ENCODE measurements around the gene ADORA1. TPM values are rescaled to one million over a fixed set of nuclear protein-coding genes. Genes with fewer than 3 reads are reported as not detected.

Gene ADORA1
- total RNA-seq, 2 experiments from 2014 or later, result not detected

DNA sequence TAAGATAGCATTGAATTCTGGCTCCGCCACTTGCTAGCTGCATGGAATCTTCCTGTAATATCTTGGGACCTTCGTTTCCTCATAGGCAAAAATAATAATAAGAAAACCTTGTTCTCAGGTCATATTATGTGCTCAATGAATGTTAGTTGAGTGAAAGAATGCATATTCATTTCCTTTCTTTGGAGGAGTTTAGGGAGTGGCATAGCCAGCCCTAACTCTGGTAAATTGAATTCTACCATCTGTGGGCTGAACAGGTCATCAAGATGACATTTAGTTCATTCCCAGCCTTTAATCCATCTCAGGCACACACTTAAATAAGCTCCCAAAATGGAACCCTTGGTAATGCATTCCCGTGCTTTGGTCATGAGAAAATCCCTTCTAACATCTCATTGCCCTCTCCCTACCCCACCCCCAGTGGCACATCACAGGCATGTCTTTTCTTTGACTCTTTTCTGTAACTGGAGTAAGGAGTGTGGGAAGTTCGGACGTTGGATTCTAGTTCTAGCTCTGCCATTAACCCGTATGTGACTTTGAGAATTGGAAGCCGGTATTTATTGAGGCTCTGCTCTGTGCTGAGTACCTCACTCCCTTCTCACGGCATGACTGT, 28.5 kb upstream of the ADORA1 start:
- Mint-ChIP-seq H3K9me3 (ENCODE audit: low read depth) (peaks cover 11% of the 10 kb centered on the region), H3K27ac (no peak overlapping the region), H3K4me3 (no peak overlapping the region), H3K27me3 (peaks cover 24% of the 10 kb centered on the region), H3K36me3 (peaks cover 1% of the 10 kb centered on the region), H3K4me1 (no peaks in the 10 kb centered on the region)
- DNase-seq, result no peak
- CTCF ChIA-PET, result no interaction called here
- no peak for ATAC-seq

DNA sequence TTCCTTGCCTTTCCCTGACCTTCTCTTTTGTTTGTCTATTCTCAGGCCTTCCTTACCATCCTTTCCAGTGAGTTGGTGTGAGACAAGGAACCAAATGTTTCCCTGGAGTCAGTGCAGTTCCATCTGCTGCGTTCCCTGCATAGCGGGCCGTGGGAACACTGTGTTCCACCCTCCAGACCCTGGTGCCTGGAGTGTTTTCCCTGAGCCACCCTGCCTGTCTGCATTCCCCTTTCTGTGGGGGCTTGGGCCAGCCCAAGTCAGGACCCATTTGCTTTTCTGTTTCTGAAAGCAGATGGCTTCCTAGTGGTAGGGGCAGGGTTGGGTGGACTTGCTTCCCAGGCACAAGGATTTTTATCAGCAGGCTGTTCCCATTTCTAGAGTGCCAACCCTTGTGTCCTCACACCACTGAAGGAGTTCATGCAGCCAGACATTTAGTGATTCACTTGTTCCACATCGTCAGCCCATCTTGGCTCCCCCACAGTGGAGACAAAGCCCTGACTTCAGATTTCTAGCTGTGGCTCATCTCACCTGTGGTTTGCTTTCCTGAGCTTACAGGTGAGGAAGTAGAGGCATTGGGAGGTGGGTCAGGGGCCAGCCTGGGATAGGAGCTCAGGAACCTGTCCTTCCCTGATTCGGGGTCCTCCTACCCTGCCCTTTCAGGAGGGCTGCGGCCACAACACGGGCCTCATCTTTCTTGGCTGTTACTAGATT, 27.6 kb upstream of the ADORA1 start:
- CTCF ChIA-PET, result no interaction called here
- DNase-seq (no peak), ATAC-seq (no peak)
- Mint-ChIP-seq H3K4me1 (no peaks in the 10 kb centered on the region), H3K27ac (no peak overlapping the region), H3K9me3 (ENCODE audit: low read depth) (peaks cover 7% of the 10 kb centered on the region), H3K4me3 (no peak overlapping the region), H3K27me3 (peaks cover 21% of the 10 kb centered on the region), H3K36me3 (peaks cover under 1% of the 10 kb centered on the region)

DNA sequence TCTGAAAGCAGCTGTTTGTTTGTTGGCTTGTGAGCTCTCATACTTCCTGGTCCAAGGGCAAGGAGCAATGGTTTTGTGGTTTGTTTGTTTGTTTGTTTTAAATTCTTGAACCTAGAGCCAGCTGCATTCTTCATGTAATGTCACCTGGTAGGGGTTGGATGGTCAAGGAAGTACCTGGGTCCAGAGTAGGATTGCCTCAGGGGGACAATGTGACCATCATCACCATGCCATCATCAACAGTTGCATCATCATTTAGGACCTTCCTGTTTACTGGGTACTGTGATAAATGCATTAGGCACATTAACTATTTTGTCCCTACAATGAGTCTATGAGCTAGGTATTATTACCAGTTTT, 27.0 kb upstream of the ADORA1 start:
- no peaks in the 10 kb centered on the region for H3K36me3 Mint-ChIP-seq
- no peak overlapping the region for H3K4me3 Mint-ChIP-seq
- DNase-seq (no peak), ATAC-seq (no peak)
- H3K9me3 Mint-ChIP-seq (ENCODE audit: low read depth), result peaks cover 3% of the 10 kb centered on the region
- H3K4me1 Mint-ChIP-seq, result no peaks in the 10 kb centered on the region
- H3K27ac Mint-ChIP-seq, result no peak overlapping the region
- CTCF ChIA-PET, result no interaction called here
- peaks cover 21% of the 10 kb centered on the region for H3K27me3 Mint-ChIP-seq

DNA sequence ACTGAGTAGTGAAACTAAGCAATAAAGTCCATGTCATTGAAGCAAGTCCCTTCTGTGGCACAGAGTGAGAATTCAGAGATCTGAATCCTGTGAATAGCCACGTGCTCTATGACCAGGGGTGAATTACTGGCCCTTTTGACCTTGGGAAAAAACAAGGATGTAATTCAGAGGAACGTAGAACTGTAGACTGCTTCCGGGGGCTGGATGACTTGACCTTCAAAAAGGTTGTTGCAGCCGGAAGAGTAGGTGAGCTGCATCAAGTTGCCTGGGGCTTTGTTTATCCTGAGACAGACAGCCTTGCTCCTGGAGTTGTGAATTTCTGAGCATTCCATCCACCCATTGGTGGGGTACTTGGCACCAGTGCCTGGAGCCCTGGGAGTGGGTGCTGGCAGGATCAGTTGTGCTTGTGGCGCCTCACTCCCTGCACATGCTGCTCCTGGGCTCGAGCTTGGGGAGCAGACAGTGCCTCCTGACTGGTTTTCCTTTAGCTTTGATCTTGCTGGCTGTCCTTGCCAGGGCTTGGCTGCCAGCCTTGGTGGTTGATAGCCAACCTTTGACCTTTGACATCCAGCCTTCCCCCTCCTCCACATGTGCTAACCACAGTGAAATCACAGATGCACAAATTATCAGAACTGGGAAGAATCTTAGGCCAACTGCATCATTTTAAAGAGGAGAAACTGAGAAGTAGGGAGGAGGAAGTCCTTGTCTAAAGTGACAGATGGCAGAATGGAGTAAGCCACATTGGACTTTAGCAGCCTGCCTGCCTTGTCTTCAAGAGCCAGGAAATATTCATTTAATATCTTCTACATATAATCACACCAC, 25.5 kb upstream of the ADORA1 start:
- ATAC-seq (no peak), DNase-seq (peak; percentile 9)
- CTCF ChIA-PET, result no interaction called here
- no peak overlapping the region for H3K4me3 Mint-ChIP-seq
- H3K9me3 Mint-ChIP-seq (ENCODE audit: low read depth), result no peaks in the 10 kb centered on the region
- H3K27ac Mint-ChIP-seq, result no peak overlapping the region
- peaks cover 18% of the 10 kb centered on the region for H3K27me3 Mint-ChIP-seq
- H3K4me1 Mint-ChIP-seq, result no peaks in the 10 kb centered on the region
- H3K36me3 Mint-ChIP-seq, result no peaks in the 10 kb centered on the region

DNA sequence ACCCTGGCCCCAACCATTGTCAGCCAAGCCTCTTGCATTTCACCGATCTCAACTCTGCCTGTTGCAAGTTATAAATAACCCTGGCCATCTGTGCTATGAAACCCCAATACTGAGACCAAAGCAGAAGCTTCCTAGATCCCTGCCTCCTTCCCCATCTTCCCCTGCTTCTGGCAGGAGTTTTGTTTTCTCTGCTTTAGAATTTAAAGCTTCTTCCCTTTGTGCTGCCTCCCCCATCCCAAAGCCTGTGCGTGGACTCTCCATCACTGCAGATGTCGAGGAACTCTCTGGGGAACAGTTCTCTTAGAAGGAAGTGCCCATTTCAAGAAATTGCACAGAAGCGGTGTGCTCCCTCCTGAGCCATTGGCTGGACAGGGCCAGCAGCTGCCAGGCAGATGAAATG, 24.3 kb upstream of the ADORA1 start:
- Mint-ChIP-seq H3K27me3 (peaks cover 25% of the 10 kb centered on the region), H3K9me3 (ENCODE audit: low read depth) (no peaks in the 10 kb centered on the region), H3K27ac (no peak overlapping the region), H3K36me3 (no peaks in the 10 kb centered on the region), H3K4me3 (no peak overlapping the region), H3K4me1 (no peaks in the 10 kb centered on the region)
- ATAC-seq, result no peak
- CTCF ChIA-PET, result interaction anchor here (0.8 kb wide), 1 partner anchor 15 kb away, joined by 3 read pairs; no protein-coding TSS in a partner anchor
- peak; percentile 15 for DNase-seq

DNA sequence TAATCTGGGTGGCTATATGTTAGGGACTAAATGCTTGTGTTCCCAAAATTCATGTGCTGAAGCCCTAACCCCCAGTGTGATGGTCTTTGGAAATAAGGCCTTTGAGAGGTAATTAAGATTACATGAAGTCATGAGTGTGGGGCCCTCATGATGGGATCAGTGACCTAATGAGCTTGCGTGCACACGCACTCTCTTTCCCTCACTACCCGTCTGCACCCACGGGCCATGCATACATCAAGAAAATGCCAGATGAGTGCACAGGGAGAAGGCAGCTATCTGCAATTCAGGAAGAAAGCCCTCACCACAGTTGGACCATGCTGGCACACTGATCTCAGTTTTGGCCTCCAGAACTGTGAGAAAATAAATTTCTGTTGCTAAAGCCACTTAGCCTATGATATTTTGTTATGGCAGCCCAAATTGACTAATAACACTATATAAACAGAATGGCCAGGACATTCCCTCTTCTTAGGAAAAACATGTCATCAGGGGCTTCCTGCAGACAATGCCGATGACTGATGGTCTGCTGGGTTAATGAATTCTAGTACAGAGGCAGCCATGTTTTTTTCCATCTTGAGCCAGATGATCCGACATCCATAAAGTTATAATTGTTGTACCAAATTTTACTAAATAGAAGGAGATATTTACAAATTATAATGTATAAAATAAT, 23.6 kb upstream of the ADORA1 start:
- ATAC-seq (no peak), DNase-seq (peak; percentile 28)
- H3K9me3 Mint-ChIP-seq (ENCODE audit: low read depth), result no peaks in the 10 kb centered on the region
- H3K36me3 Mint-ChIP-seq, result no peaks in the 10 kb centered on the region
- H3K4me3 Mint-ChIP-seq, result no peak overlapping the region
- CTCF ChIA-PET, result interaction anchor here (0.7 kb wide), 1 partner anchor 68 kb away, joined by 3 read pairs; no protein-coding TSS in a partner anchor
- no peaks in the 10 kb centered on the region for H3K4me1 Mint-ChIP-seq
- H3K27ac Mint-ChIP-seq, result no peak overlapping the region
- H3K27me3 Mint-ChIP-seq, result peaks cover 31% of the 10 kb centered on the region

DNA sequence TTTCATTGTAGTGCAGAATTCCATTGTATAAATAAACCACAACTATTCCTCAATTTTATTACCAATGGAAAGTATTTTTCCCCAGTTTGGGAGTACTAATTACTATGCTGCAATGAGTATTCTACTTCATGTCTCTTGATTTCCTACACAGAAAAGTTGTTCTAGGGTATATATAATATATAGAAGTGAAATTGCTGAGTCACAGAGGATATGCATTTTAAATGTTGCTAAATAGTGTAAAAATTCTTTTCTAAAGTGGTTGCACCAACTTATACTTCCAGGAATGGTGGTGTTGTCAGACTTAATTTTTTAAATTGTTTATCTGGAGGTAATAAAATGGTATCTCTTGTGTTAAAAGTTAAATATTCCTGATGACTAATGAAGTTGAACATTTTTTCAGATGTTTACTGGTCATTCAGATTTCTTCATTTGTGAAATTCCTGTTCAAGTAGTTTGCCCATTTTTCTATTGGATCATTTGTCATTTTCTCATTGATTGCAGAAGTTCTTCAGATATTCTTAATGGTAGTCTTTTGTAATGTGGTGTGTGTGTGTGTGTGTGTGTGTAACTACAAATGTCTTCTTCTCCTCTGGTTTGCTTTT, 22.6 kb upstream of the ADORA1 start:
- Mint-ChIP-seq H3K4me3 (no peak overlapping the region), H3K36me3 (no peaks in the 10 kb centered on the region), H3K9me3 (ENCODE audit: low read depth) (no peaks in the 10 kb centered on the region), H3K27me3 (peaks cover 40% of the 10 kb centered on the region), H3K4me1 (no peaks in the 10 kb centered on the region), H3K27ac (no peak overlapping the region)
- ATAC-seq (no peak), DNase-seq (no peak)
- CTCF ChIA-PET, result no interaction called here

DNA sequence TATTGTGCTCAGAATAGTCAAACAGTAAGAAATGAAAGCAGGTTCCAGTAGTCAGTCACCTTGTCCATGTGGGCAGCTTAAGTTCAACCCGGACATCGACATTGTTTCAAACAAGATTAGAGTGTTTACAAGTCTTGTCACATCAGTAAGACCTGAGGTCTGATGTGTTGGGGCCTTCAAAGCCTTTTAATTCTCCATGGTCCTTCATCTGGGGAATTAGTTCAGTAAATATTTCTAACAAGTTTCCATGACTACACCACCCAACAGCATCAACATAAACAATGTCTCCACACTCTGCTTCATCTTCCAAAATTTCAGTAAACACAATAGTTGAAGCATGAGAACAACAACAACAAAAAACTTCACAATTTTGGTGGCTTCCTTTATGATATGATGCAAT, 15.1 kb upstream of the ADORA1 start:
- H3K27me3 Mint-ChIP-seq, result peaks cover 51% of the 10 kb centered on the region
- CTCF ChIA-PET, result no interaction called here
- no peak for ATAC-seq
- no peaks in the 10 kb centered on the region for H3K4me1 Mint-ChIP-seq
- H3K36me3 Mint-ChIP-seq, result no peaks in the 10 kb centered on the region
- DNase-seq, result peak; percentile 31
- no peak overlapping the region for H3K27ac Mint-ChIP-seq
- no peaks in the 10 kb centered on the region for H3K9me3 Mint-ChIP-seq (ENCODE audit: low read depth)
- no peak overlapping the region for H3K4me3 Mint-ChIP-seq

DNA sequence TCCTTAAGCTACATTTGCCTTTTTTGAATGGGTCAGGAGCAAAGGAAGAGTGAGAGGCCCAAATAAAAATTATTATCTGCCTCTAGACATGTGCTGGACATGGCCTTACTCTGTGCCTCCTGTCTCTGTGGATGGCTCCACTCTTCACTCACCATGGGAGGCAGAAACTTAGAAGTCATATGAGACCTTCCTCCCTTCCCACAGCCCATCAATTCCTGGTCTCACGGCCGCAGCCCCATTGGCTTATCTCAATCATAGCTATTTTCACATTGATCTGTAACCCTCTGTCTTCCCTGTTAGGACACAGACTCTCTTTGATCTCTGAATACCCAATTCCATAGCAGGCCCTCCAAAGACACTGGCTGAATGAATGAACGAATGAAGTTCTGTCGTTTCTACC, 14.2 kb upstream of the ADORA1 start:
- Mint-ChIP-seq H3K9me3 (ENCODE audit: low read depth) (no peaks in the 10 kb centered on the region), H3K4me1 (no peaks in the 10 kb centered on the region), H3K36me3 (no peaks in the 10 kb centered on the region), H3K27ac (no peak overlapping the region), H3K27me3 (peaks cover 52% of the 10 kb centered on the region), H3K4me3 (no peak overlapping the region)
- CTCF ChIA-PET, result no interaction called here
- ATAC-seq (no peak), DNase-seq (peak; percentile 18)

DNA sequence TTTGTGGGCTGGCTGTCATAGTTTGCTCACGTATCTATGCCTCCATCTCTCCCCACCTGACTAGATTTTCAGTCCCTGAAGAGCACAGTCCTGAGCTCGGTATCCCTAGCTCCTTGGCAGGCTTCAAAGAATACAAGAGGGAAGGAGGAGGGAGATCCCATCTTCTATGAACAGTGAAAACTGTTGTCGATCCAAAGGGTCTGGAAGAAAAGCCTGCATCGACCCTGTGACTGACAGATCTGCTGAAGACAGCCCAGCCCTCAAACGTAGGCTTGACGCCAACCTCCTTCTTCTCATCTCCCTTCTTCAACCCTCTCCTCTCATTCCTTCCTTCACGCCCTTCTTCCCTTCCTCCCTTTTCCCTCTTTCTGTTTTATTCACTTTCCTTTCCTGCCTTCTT, 13.3 kb upstream of the ADORA1 start:
- CTCF ChIA-PET, result no interaction called here
- no peak for DNase-seq
- H3K9me3 Mint-ChIP-seq (ENCODE audit: low read depth), result no peaks in the 10 kb centered on the region
- ATAC-seq, result no peak
- H3K4me1 Mint-ChIP-seq, result no peaks in the 10 kb centered on the region
- H3K36me3 Mint-ChIP-seq, result no peaks in the 10 kb centered on the region
- peaks cover 52% of the 10 kb centered on the region for H3K27me3 Mint-ChIP-seq
- H3K4me3 Mint-ChIP-seq, result no peak overlapping the region
- no peak overlapping the region for H3K27ac Mint-ChIP-seq

DNA sequence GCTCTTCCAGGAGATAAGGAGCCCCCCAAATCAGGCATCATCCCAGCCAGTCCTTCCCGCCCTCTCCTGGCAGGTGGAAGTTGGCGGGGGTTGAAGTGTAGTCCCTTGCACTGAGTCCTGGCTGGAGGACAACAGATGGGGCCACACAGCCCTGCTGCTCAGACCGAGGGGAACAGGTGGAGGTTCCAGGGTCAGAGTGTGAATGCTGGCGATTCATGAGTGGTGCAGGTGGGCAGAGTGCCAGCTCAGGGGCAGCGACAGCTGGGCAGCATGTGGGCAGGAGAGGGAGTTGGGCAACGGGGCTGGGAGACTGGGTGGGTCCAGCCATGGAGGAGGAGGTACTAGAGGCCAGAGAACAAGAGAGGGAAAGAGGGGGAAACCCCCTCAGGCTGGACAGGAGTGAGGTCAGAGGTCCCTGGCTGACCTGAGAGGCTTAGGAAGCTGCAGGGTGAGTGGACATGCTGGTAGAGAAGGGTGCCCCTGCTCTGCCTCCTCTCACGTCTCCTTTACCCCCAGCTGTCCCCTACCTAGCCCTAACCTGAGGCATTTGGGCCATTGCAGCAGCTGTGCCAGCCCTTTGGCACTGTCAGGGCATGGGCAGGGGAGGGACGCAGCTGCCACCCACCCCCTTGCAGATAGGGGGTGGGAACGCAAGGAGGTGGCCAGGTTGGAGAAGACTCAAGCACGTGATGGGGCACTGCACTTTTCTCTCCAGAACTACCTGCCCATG, 11.3 kb upstream of the ADORA1 start:
- CTCF ChIA-PET, result interaction anchor here (2.0 to 3.1 kb wide), 3 partner anchors 56 to 103 kb away, joined by 8 to 36 read pairs (median 35); no protein-coding TSS in a partner anchor
- Mint-ChIP-seq H3K4me3 (no peak overlapping the region), H3K36me3 (no peaks in the 10 kb centered on the region), H3K27ac (no peak overlapping the region), H3K27me3 (peaks cover 46% of the 10 kb centered on the region), H3K9me3 (ENCODE audit: low read depth) (no peaks in the 10 kb centered on the region), H3K4me1 (peaks cover 4% of the 10 kb centered on the region)
- DNase-seq, result peak; percentile 25
- ATAC-seq, result no peak

DNA sequence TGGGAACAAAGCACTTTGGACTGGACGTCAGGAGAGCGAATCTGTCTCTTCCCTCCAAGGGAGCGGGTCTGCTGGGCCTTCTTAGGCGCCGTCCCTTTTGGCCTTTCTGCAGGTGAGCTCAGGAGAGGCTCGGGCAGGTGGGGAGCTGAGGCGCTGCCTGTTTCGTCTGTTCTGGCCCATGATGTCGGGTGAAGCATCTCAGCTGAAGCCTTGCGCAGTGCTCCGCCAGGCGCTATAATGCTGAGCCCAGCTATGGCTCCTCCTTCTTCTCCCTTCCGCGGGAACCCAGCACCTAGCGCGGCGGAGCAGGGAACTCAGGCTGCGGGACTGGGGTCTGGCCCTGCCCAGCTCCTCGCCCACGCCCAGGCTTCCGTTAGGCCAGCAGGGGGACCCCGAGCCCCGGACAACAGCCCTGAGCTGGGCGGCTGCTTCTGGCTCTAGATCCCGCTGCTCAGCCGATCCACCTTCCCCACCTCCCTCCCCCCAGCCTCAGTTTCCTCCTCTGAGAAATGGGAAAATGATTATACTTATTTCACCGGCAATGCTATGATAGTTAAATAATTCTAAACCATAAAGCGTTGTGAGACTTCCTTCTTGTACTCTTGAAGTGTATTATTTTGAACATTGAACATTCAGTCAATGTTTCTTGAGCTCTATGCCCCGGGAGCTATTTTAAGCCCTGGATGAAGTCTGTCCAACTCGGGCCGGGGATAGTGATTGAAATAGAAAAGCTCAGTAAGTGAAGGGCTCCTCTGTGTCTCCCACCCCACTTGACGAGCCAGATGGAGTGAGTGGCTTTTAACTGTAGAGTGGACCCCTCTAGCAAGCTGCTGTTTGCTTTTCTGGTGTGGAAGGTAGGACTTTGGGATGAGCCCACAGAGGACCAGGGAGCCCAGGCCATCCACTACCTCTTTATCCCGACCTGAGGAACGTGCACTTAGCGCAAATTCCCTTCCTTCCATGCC, 9.6 kb upstream of the ADORA1 start:
- H3K27me3 Mint-ChIP-seq, result peaks cover 51% of the 10 kb centered on the region
- peak; percentile 52 for DNase-seq
- peaks cover 14% of the 10 kb centered on the region for H3K4me1 Mint-ChIP-seq
- no peak overlapping the region for H3K27ac Mint-ChIP-seq
- no peaks in the 10 kb centered on the region for H3K9me3 Mint-ChIP-seq (ENCODE audit: low read depth)
- no peaks in the 10 kb centered on the region for H3K36me3 Mint-ChIP-seq
- ATAC-seq, result peak; percentile 69
- CTCF ChIA-PET, result interaction anchor here (0.8 to 3.1 kb wide), 11 partner anchors 12 to 152 kb away, joined by 3 to 36 read pairs (median 5); no protein-coding TSS in a partner anchor
- H3K4me3 Mint-ChIP-seq, result no peak overlapping the region

Data from activated CD8-positive, alpha-beta memory T cell treated with anti-CD3 and anti-CD28 coated beads, Interleukin-2, amount 10 ng/mL, durations not matched to agents 7 days and 5 days (primary cell).